ENCODE data around the gene SMC5. TPM values are rescaled to one million over a fixed set of nuclear protein-coding genes. Genes with fewer than 3 reads are reported as not detected.

Gene SMC5
- total and polyA plus RNA-seq, 2 donors (not counting 1 experiment from before 2014, with no cell fraction given): 8.9 to 82.1 TPM

- Mint-ChIP-seq H3K27me3 (no peaks in the 10 kb centered on the region), H3K27ac (no peak overlapping the region), H3K9me3 (ENCODE audit: insufficient read depth) (no peaks in the 10 kb centered on the region), H3K4me3 (no peak overlapping the region), H3K4me1 (no peaks in the 10 kb centered on the region)
- Histone ChIP-seq H3K9ac (ENCODE audit: low read length) (no peak overlapping the region), H3K4me3 (ENCODE audit: control extremely low read depth in 1 of 5, extremely low read depth in 1 of 5, insufficient read depth in 1 of 5, low read depth in 2 of 5, low read length in 4 of 5) (no peak overlapping the region), H3K27me3 (replicated peaks in 1 of 4; ENCODE audit: control extremely low read depth in 1 of 4, control insufficient read depth in 3 of 4, insufficient read depth in 4 of 4, low read length in 3 of 4) (no peaks in the 10 kb centered on the region), H3K9me3 (ENCODE audit: control extremely low read depth in 1 of 3, control insufficient read depth in 2 of 3, insufficient read depth in 1 of 3, low read length in 2 of 3) (peaks cover 0 to 4% (median 0%) of the 10 kb centered on the region in 3 donors), H3K27ac (ENCODE audit: low read length in 2 of 2) (no peak overlapping the region), H3K36me3 (replicated peaks in 1 of 2; ENCODE audit: control extremely low read depth in 1 of 2, control insufficient read depth in 1 of 2, extremely low read depth in 1 of 2, insufficient read depth in 2 of 2, low read length in 1 of 2) (no peaks in the 10 kb centered on the region), H2AFZ (ENCODE audit: insufficient read depth, low read depth, low read length, poor library complexity, severe bottlenecking) (no peak overlapping the region), H3K4me2 (replicated peaks; ENCODE audit: low read depth, low read length, poor library complexity, severe bottlenecking) (no peak overlapping the region), H4K20me1 (ENCODE audit: control insufficient read depth, insufficient read depth, low read length, poor library complexity, severe bottlenecking) (no peaks in the 10 kb centered on the region), H3K79me2 (ENCODE audit: control insufficient read depth, insufficient read depth, low read length) (no peaks in the 10 kb centered on the region), H3K4me1 (ENCODE audit: control insufficient read depth in 2 of 2, insufficient read depth in 2 of 2, low read length in 2 of 2) (no peaks in the 10 kb centered on the region)
- TF ChIP-seq EZH2 (IDR thresholded peaks at IDR 0.05; ENCODE audit: borderline replicate concordance, insufficient read depth, low read depth, low read length, poor library complexity, severe bottlenecking): no peak
- TF ChIP-seq, protein P1, sequence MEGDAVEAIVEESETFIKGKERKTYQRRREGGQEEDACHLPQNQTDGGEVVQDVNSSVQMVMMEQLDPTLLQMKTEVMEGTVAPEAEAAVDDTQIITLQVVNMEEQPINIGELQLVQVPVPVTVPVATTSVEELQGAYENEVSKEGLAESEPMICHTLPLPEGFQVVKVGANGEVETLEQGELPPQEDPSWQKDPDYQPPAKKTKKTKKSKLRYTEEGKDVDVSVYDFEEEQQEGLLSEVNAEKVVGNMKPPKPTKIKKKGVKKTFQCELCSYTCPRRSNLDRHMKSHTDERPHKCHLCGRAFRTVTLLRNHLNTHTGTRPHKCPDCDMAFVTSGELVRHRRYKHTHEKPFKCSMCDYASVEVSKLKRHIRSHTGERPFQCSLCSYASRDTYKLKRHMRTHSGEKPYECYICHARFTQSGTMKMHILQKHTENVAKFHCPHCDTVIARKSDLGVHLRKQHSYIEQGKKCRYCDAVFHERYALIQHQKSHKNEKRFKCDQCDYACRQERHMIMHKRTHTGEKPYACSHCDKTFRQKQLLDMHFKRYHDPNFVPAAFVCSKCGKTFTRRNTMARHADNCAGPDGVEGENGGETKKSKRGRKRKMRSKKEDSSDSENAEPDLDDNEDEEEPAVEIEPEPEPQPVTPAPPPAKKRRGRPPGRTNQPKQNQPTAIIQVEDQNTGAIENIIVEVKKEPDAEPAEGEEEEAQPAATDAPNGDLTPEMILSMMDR (IDR thresholded peaks at IDR 0.05): no peak
- ChIA-PET CTCF (no interaction called here), POLR2A (no interaction called here)
- DNase-seq (no peak), ATAC-seq (ENCODE audit: low read depth) (no peak)
- intact Hi-C loops (cut with micrococcal nuclease): no loop called here
- WGBS (ENCODE audit: insufficient coverage): 100% methylated on average over 3 of the region's 7 CpGs
These were observed 105.0 kb downstream of the SMC5 start for GRCh38 chr9:70363760-70364159.

DNA sequence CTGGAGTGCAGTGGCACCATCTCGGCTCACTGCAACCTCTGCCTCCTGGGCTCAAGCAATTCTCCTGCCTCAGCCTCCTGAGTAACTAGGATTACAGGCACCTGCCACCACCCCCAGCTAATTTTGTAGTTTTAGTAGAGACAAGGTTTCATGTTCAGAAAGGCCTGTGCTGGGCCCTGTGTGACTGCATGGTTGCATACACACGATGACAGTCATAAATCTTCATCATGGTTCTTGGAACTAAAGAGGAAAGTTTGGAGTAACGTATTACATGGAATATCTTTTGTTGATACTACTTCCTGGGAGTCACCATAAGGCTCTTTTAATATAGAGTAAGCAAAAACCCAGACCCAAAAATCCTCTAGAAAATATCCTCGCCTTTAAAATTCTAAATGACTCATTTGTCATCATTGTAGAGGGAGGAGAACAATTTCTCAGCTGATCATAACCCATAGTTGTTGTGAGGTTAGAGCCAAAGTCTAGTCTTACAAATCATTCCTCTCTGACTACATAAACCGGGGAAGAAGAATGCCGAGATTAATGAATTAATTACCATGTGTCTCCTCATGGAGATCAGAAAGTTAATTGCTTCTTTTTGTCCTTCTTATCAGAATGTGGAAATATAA lies 108.6 kb downstream of the SMC5 start:
- no peak for TF ChIP-seq EZH2 (IDR thresholded peaks at IDR 0.05; ENCODE audit: borderline replicate concordance, insufficient read depth, low read depth, low read length, poor library complexity, severe bottlenecking)
- TF ChIP-seq, protein P1 (IDR thresholded peaks at IDR 0.05): no peak
- H3K27me3 ChIP-seq (replicated peaks in 1 of 4; ENCODE audit: control extremely low read depth in 1 of 4, control insufficient read depth in 3 of 4, insufficient read depth in 4 of 4, low read length in 3 of 4): no peaks in the 10 kb centered on the region
- no peak overlapping the region for H3K4me3 ChIP-seq (ENCODE audit: control extremely low read depth in 1 of 5, extremely low read depth in 1 of 5, insufficient read depth in 1 of 5, low read depth in 2 of 5, low read length in 4 of 5)
- no peaks in the 10 kb centered on the region for H3K9me3 Mint-ChIP-seq (ENCODE audit: insufficient read depth)
- H3K79me2 ChIP-seq (ENCODE audit: control insufficient read depth, insufficient read depth, low read length): no peaks in the 10 kb centered on the region
- H3K4me3 Mint-ChIP-seq: no peak overlapping the region
- no peaks in the 10 kb centered on the region for H3K4me1 ChIP-seq (ENCODE audit: control insufficient read depth in 2 of 2, insufficient read depth in 2 of 2, low read length in 2 of 2)
- no peak overlapping the region for H3K27ac ChIP-seq (ENCODE audit: low read length in 2 of 2)
- H2AFZ ChIP-seq (ENCODE audit: insufficient read depth, low read depth, low read length, poor library complexity, severe bottlenecking): no peak overlapping the region
- H3K27ac Mint-ChIP-seq: no peak overlapping the region
- DNase-seq (no peak), ATAC-seq (ENCODE audit: low read depth) (no peak)
- POLR2A ChIA-PET: no interaction called here
- intact Hi-C loops (cut with micrococcal nuclease): no loop called here
- 25% methylated on average over 1 of the region's 6 CpGs for WGBS (ENCODE audit: insufficient coverage)
- CTCF ChIA-PET: interaction anchor here (0.7 kb wide), 1 partner anchor 117 kb away, joined by 3 read pairs; no protein-coding TSS in a partner anchor
- no peaks in the 10 kb centered on the region for H4K20me1 ChIP-seq (ENCODE audit: control insufficient read depth, insufficient read depth, low read length, poor library complexity, severe bottlenecking)
- no peak overlapping the region for H3K4me2 ChIP-seq (replicated peaks; ENCODE audit: low read depth, low read length, poor library complexity, severe bottlenecking)
- no peaks in the 10 kb centered on the region for H3K27me3 Mint-ChIP-seq
- no peaks in the 10 kb centered on the region for H3K4me1 Mint-ChIP-seq
- no peaks in the 10 kb centered on the region for H3K36me3 ChIP-seq (replicated peaks in 1 of 2; ENCODE audit: control extremely low read depth in 1 of 2, control insufficient read depth in 1 of 2, extremely low read depth in 1 of 2, insufficient read depth in 2 of 2, low read length in 1 of 2)
- H3K9me3 ChIP-seq (ENCODE audit: control extremely low read depth in 1 of 3, control insufficient read depth in 2 of 3, insufficient read depth in 1 of 3, low read length in 2 of 3): peaks cover 0 to 4% (median 0%) of the 10 kb centered on the region in 3 donors
- no peak overlapping the region for H3K9ac ChIP-seq (ENCODE audit: low read length)
